ENCODE measurements around the gene AVL9.

GRCh38 chr7:32495298-32496051 is at the start of gene AVL9:
- TF ChIP-seq POLR2AphosphoS5 (IDR thresholded peaks at IDR 0.05; ENCODE audit: low read depth) (peak; percentile 83), CTCF (IDR thresholded peaks at IDR 0.05; ENCODE audit: insufficient read depth, low read length) (no peak), REST (IDR thresholded peaks at IDR 0.05; ENCODE audit: insufficient replicate concordance, low read depth) (peak; percentile 20)
